ENCODE measurements around the gene MTCL1.

Gene MTCL1

DNA sequence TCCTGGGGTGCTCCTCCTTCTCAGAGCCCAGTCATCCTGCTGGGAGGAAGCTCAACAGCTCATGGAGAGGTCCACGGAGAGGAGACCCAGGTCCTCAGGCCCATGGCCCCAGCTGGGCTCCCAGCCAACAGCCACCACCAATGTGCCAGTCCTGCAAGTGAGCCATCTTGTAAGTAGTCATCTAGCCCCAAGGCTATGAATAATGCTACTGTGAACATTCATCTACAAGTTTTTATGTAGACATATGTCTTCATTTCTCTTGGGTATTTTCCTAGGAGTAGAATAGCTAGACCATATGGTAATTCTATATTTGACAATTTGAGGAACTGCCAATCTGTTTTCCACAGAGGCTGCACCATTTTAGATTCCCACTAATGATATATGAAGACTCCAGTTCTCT is 166.1 kb downstream of the MTCL1 start:
- no CpG with 5 or more reads among the region's 1 CpG for WGBS, 2 donors (ENCODE audit: extremely low coverage in 2 of 2, insufficient read length in 2 of 2, insufficient replicate concordance in 1 of 2)
- no peaks in the 10 kb centered on the region for H3K79me1 ChIP-seq (ENCODE audit: low read depth, low read length)
- H3K18ac ChIP-seq (ENCODE audit: low read length) = no peak overlapping the region
- H2BK15ac ChIP-seq (ENCODE audit: low read length) = no peak overlapping the region
- H3K14ac ChIP-seq (ENCODE audit: low read length) = no peak overlapping the region
- no peak overlapping the region for H4K8ac ChIP-seq (ENCODE audit: low read depth, low read length)
- H3K27ac ChIP-seq (replicated peaks; ENCODE audit: low read length) = no peak overlapping the region
- H3K36me3 ChIP-seq (replicated peaks in 1 of 2; ENCODE audit: control insufficient read depth in 2 of 2, insufficient read depth in 2 of 2, low read length in 2 of 2) = no peaks in the 10 kb centered on the region
- no peak overlapping the region for H2AFZ ChIP-seq (ENCODE audit: low read length)
- no peak overlapping the region for H3K23ac ChIP-seq (ENCODE audit: low read depth, low read length, poor library complexity)
- no peak overlapping the region for H2AK5ac ChIP-seq (ENCODE audit: low read depth, low read length)
- no peak overlapping the region for H2BK12ac ChIP-seq (ENCODE audit: low read length)
- H3K4ac ChIP-seq (ENCODE audit: low read length) = no peak overlapping the region
- H2BK5ac ChIP-seq (ENCODE audit: low read length) = no peak overlapping the region
- H3K4me2 ChIP-seq (ENCODE audit: insufficient read depth, low read length, poor library complexity, severe bottlenecking) = no peak overlapping the region
- H3K9me3 ChIP-seq (replicated peaks in 1 of 2; ENCODE audit: control insufficient read depth in 2 of 2, insufficient read depth in 1 of 2, low read depth in 1 of 2, low read length in 2 of 2) = no peaks in the 10 kb centered on the region
- H2BK120ac ChIP-seq (ENCODE audit: low read depth, low read length) = no peak overlapping the region
- DNase-seq (ENCODE audit: low spot score) = no peak
- H4K91ac ChIP-seq (ENCODE audit: low read depth, low read length, poor library complexity) = no peak overlapping the region
- H3K4me1 ChIP-seq (ENCODE audit: control insufficient read depth in 2 of 2, insufficient read depth in 1 of 2, low read depth in 1 of 2, low read length in 2 of 2) = peaks cover 0 to 5% of the 10 kb centered on the region in 2 donors
- no peak overlapping the region for H3K4me3 ChIP-seq (ENCODE audit: low read length in 2 of 2)
- no peaks in the 10 kb centered on the region for H3K27me3 ChIP-seq (ENCODE audit: control insufficient read depth in 3 of 3, insufficient read depth in 3 of 3, low read depth in 1 of 3, low read length in 3 of 3)
- no peak overlapping the region for H3K9ac ChIP-seq (ENCODE audit: low read depth, low read length, poor library complexity)

DNA sequence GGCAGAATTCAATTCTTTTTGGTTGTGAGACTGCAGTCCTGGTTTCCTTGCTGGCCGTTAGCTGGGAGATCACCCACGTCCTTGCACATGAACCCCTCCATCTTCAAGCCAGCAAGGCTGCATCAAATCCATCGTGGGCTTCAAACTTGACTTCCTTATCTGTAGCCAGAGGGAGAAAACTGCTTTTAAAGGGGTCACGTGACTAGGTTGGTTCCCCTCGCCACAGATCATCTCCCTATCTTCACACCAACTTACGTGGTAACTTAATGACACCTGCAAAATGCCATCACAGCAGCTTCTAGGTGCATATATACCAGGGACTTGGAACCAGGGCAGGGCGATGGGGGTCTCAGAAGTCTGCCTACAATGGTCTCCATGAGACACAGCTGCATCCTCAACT is 169.5 kb downstream of the MTCL1 start:
- no CpG with 5 or more reads among the region's 7 CpGs for WGBS, 2 donors (ENCODE audit: extremely low coverage in 2 of 2, insufficient read length in 2 of 2, insufficient replicate concordance in 1 of 2)
- Histone ChIP-seq H3K4ac (ENCODE audit: low read length) (no peak overlapping the region), H4K8ac (ENCODE audit: low read depth, low read length) (no peak overlapping the region), H3K4me1 (ENCODE audit: control insufficient read depth in 2 of 2, insufficient read depth in 1 of 2, low read depth in 1 of 2, low read length in 2 of 2) (no peaks in the 10 kb centered on the region), H3K79me1 (ENCODE audit: low read depth, low read length) (no peaks in the 10 kb centered on the region), H2BK15ac (ENCODE audit: low read length) (no peak overlapping the region), H3K18ac (ENCODE audit: low read length) (no peak overlapping the region), H2BK5ac (ENCODE audit: low read length) (no peak overlapping the region), H3K4me3 (ENCODE audit: low read length in 2 of 2) (no peak overlapping the region), H3K27me3 (ENCODE audit: control insufficient read depth in 3 of 3, insufficient read depth in 3 of 3, low read depth in 1 of 3, low read length in 3 of 3) (no peaks in the 10 kb centered on the region), H3K23ac (ENCODE audit: low read depth, low read length, poor library complexity) (no peak overlapping the region), H3K4me2 (ENCODE audit: insufficient read depth, low read length, poor library complexity, severe bottlenecking) (no peak overlapping the region), H4K91ac (ENCODE audit: low read depth, low read length, poor library complexity) (no peak overlapping the region), H3K9ac (ENCODE audit: low read depth, low read length, poor library complexity) (no peak overlapping the region), H2BK12ac (ENCODE audit: low read length) (no peak overlapping the region), H3K9me3 (replicated peaks in 1 of 2; ENCODE audit: control insufficient read depth in 2 of 2, insufficient read depth in 1 of 2, low read depth in 1 of 2, low read length in 2 of 2) (no peaks in the 10 kb centered on the region), H2AK5ac (ENCODE audit: low read depth, low read length) (no peak overlapping the region), H2BK120ac (ENCODE audit: low read depth, low read length) (no peak overlapping the region), H2AFZ (ENCODE audit: low read length) (no peak overlapping the region), H3K36me3 (replicated peaks in 1 of 2; ENCODE audit: control insufficient read depth in 2 of 2, insufficient read depth in 2 of 2, low read length in 2 of 2) (no peaks in the 10 kb centered on the region), H3K27ac (replicated peaks; ENCODE audit: low read length) (no peak overlapping the region), H3K14ac (ENCODE audit: low read length) (no peak overlapping the region)
- no peak for DNase-seq (ENCODE audit: low spot score)

DNA sequence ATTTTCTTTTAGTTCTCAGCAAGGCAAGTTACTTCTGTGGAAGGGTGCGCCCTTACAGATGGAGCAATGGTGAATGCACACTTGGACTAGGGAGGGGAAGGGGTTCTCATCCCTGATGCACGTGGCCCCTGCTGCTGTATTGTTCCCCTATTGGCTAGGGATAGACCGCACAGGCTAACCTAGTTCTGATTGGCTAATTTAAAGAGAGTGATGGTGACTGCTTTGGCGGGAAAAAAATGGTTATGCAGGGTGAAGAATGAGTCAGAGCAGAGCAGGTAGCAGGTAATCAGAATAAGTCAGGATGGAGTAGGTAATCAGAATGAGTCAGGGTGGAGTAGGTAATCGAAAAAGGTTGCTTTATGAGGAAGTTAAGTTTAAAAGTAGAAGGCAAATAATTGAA is 171.5 kb downstream of the MTCL1 start:
- H3K9me3 ChIP-seq (replicated peaks in 1 of 2; ENCODE audit: control insufficient read depth in 2 of 2, insufficient read depth in 1 of 2, low read depth in 1 of 2, low read length in 2 of 2) = no peaks in the 10 kb centered on the region
- no peak overlapping the region for H3K27ac ChIP-seq (replicated peaks; ENCODE audit: low read length)
- H2BK15ac ChIP-seq (ENCODE audit: low read length) = no peak overlapping the region
- H4K91ac ChIP-seq (ENCODE audit: low read depth, low read length, poor library complexity) = no peak overlapping the region
- H3K18ac ChIP-seq (ENCODE audit: low read length) = no peak overlapping the region
- H3K14ac ChIP-seq (ENCODE audit: low read length) = no peak overlapping the region
- H3K4ac ChIP-seq (ENCODE audit: low read length) = no peak overlapping the region
- no peak overlapping the region for H2BK12ac ChIP-seq (ENCODE audit: low read length)
- DNase-seq (ENCODE audit: low spot score) = no peak
- no CpG with 5 or more reads among the region's 5 CpGs for WGBS, 2 donors (ENCODE audit: extremely low coverage in 2 of 2, insufficient read length in 2 of 2, insufficient replicate concordance in 1 of 2)
- no peak overlapping the region for H3K4me2 ChIP-seq (ENCODE audit: insufficient read depth, low read length, poor library complexity, severe bottlenecking)
- no peak overlapping the region for H3K4me3 ChIP-seq (ENCODE audit: low read length in 2 of 2)
- no peak overlapping the region for H3K23ac ChIP-seq (ENCODE audit: low read depth, low read length, poor library complexity)
- H3K4me1 ChIP-seq (ENCODE audit: control insufficient read depth in 2 of 2, insufficient read depth in 1 of 2, low read depth in 1 of 2, low read length in 2 of 2) = no peaks in the 10 kb centered on the region
- H3K27me3 ChIP-seq (ENCODE audit: control insufficient read depth in 3 of 3, insufficient read depth in 3 of 3, low read depth in 1 of 3, low read length in 3 of 3) = no peaks in the 10 kb centered on the region
- H2AFZ ChIP-seq (ENCODE audit: low read length) = no peak overlapping the region
- H3K36me3 ChIP-seq (replicated peaks in 1 of 2; ENCODE audit: control insufficient read depth in 2 of 2, insufficient read depth in 2 of 2, low read length in 2 of 2) = no peaks in the 10 kb centered on the region
- H3K9ac ChIP-seq (ENCODE audit: low read depth, low read length, poor library complexity) = no peak overlapping the region
- H2AK5ac ChIP-seq (ENCODE audit: low read depth, low read length) = no peak overlapping the region
- no peaks in the 10 kb centered on the region for H3K79me1 ChIP-seq (ENCODE audit: low read depth, low read length)
- H2BK120ac ChIP-seq (ENCODE audit: low read depth, low read length) = no peak overlapping the region
- H2BK5ac ChIP-seq (ENCODE audit: low read length) = no peak overlapping the region
- no peak overlapping the region for H4K8ac ChIP-seq (ENCODE audit: low read depth, low read length)

DNA sequence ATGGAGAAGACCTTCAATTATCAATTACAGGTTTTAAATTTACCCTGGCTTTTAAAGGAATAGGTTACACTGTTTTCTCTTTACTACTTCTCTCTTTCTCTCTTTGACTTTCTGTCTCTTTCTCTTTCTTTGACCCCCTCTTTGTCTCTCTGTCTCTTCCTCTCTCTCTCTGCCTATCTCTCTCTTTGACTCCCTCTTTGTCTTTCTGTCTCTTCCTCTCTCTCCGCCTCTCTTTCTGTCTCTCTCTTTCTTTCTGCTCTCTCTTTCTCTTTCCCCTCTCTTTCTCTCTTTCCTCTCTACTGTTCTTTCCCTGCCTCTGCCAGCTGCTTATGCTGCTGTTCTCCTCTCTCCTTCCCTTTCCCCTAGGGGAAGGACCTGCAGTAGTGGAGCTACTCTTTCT is 175.7 kb downstream of the MTCL1 start:
- no peaks in the 10 kb centered on the region for H3K79me1 ChIP-seq (ENCODE audit: low read depth, low read length)
- no peak overlapping the region for H2BK5ac ChIP-seq (ENCODE audit: low read length)
- no peak overlapping the region for H2BK12ac ChIP-seq (ENCODE audit: low read length)
- H2BK15ac ChIP-seq (ENCODE audit: low read length) = no peak overlapping the region
- H3K4me3 ChIP-seq (ENCODE audit: low read length in 2 of 2) = no peak overlapping the region
- no peak overlapping the region for H3K4me2 ChIP-seq (ENCODE audit: insufficient read depth, low read length, poor library complexity, severe bottlenecking)
- H3K4me1 ChIP-seq (ENCODE audit: control insufficient read depth in 2 of 2, insufficient read depth in 1 of 2, low read depth in 1 of 2, low read length in 2 of 2) = no peaks in the 10 kb centered on the region
- no peak for DNase-seq (ENCODE audit: low spot score)
- H4K91ac ChIP-seq (ENCODE audit: low read depth, low read length, poor library complexity) = no peak overlapping the region
- WGBS, 2 donors (ENCODE audit: extremely low coverage in 2 of 2, insufficient read length in 2 of 2, insufficient replicate concordance in 1 of 2) = no CpG with 5 or more reads among the region's 1 CpG
- H2BK120ac ChIP-seq (ENCODE audit: low read depth, low read length) = no peak overlapping the region
- H3K36me3 ChIP-seq (replicated peaks in 1 of 2; ENCODE audit: control insufficient read depth in 2 of 2, insufficient read depth in 2 of 2, low read length in 2 of 2) = no peaks in the 10 kb centered on the region
- H3K9ac ChIP-seq (ENCODE audit: low read depth, low read length, poor library complexity) = no peak overlapping the region
- no peaks in the 10 kb centered on the region for H3K27me3 ChIP-seq (ENCODE audit: control insufficient read depth in 3 of 3, insufficient read depth in 3 of 3, low read depth in 1 of 3, low read length in 3 of 3)
- H4K8ac ChIP-seq (ENCODE audit: low read depth, low read length) = no peak overlapping the region
- no peak overlapping the region for H3K23ac ChIP-seq (ENCODE audit: low read depth, low read length, poor library complexity)
- no peak overlapping the region for H2AFZ ChIP-seq (ENCODE audit: low read length)
- no peak overlapping the region for H3K27ac ChIP-seq (replicated peaks; ENCODE audit: low read length)
- H2AK5ac ChIP-seq (ENCODE audit: low read depth, low read length) = no peak overlapping the region
- no peak overlapping the region for H3K4ac ChIP-seq (ENCODE audit: low read length)
- H3K14ac ChIP-seq (ENCODE audit: low read length) = no peak overlapping the region
- peaks cover 0 to 3% of the 10 kb centered on the region in 2 donors for H3K9me3 ChIP-seq (replicated peaks in 1 of 2; ENCODE audit: control insufficient read depth in 2 of 2, insufficient read depth in 1 of 2, low read depth in 1 of 2, low read length in 2 of 2)
- no peak overlapping the region for H3K18ac ChIP-seq (ENCODE audit: low read length)

Data from neuronal stem cell (in vitro differentiated cells).